ENCODE results near the gene MTMR3. TPM values are rescaled to one million over a fixed set of nuclear protein-coding genes. Genes with fewer than 3 reads are reported as not detected.

Gene MTMR3
- total RNA-seq, 1 experiment from 2014 or later: 27.3 TPM

DNA sequence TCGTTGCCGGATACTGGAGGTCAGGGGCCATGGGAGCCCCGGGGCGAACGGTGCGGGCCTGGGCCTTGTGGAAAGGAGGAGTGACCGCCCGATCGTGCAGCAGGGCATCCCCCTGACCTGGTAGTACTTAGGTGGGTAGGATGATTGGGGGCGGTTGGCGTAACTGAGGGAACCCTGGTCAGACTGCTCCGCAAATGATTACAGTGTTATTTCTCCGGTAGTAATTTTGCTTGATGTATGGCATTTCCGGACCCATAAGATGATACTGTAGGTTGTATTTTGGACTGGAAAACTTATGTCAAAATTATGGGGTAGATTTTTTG lies 762 bp downstream of the MTMR3 start:
- Mint-ChIP-seq H3K27ac (ENCODE audit: unreplicated experiment) (no peak overlapping the region), H3K36me3 (ENCODE audit: insufficient read depth, unreplicated experiment) (no peaks in the 10 kb centered on the region), H3K4me1 (ENCODE audit: low read depth, unreplicated experiment) (no peaks in the 10 kb centered on the region), H3K27me3 (ENCODE audit: insufficient read depth, unreplicated experiment) (no peaks in the 10 kb centered on the region), H3K9me3 (ENCODE audit: unreplicated experiment) (no peaks in the 10 kb centered on the region), H3K4me3 (ENCODE audit: unreplicated experiment) (peak overlapping the region; percentile 74)
- Histone ChIP-seq H3K27me3 (replicated peaks; ENCODE audit: control insufficient read depth, insufficient read depth, low read length) (no peaks in the 10 kb centered on the region), H3K4me3 (ENCODE audit: low read depth, low read length) (peak overlapping the region; percentile 81), H3K9me3 (no peaks in the 10 kb centered on the region), H3K36me3 (ENCODE audit: control insufficient read depth, insufficient read depth, low read length) (no peaks in the 10 kb centered on the region), H3K4me1 (0 out of 2 replicates have a peak, but pooled peaks cover 3% of the 10 kb centered on the region)
- intact Hi-C loops (cut with micrococcal nuclease; ENCODE audit: unreplicated experiment): loop anchor here (1.0 to 5.0 kb wide), 2 partner anchors 122 to 204 kb away; no protein-coding TSS in a partner anchor
- ChIA-PET CTCF (interaction anchor here (0.6 to 1.7 kb wide), 20 partner anchors 20 to 529 kb away, joined by 3 to 18 read pairs (median 5); partner anchors contain the start of gene ASCC2), POLR2A (interaction anchor here (0.6 to 1.2 kb wide), 11 partner anchors 21 to 502 kb away, joined by 5 to 13 read pairs (median 7); partner anchors contain the start of genes ASCC2 and THOC5)
- TF ChIP-seq, protein P1, sequence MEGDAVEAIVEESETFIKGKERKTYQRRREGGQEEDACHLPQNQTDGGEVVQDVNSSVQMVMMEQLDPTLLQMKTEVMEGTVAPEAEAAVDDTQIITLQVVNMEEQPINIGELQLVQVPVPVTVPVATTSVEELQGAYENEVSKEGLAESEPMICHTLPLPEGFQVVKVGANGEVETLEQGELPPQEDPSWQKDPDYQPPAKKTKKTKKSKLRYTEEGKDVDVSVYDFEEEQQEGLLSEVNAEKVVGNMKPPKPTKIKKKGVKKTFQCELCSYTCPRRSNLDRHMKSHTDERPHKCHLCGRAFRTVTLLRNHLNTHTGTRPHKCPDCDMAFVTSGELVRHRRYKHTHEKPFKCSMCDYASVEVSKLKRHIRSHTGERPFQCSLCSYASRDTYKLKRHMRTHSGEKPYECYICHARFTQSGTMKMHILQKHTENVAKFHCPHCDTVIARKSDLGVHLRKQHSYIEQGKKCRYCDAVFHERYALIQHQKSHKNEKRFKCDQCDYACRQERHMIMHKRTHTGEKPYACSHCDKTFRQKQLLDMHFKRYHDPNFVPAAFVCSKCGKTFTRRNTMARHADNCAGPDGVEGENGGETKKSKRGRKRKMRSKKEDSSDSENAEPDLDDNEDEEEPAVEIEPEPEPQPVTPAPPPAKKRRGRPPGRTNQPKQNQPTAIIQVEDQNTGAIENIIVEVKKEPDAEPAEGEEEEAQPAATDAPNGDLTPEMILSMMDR (IDR thresholded peaks at IDR 0.05; ENCODE audit: insufficient read depth in 1 of 2, low read depth in 1 of 2, low read length in 1 of 2, severe bottlenecking in 1 of 2, unreplicated experiment in 1 of 2): no peak
- BruUV-seq (replicated peaks): no TSS peak
- no peak for DNase-seq

DNA sequence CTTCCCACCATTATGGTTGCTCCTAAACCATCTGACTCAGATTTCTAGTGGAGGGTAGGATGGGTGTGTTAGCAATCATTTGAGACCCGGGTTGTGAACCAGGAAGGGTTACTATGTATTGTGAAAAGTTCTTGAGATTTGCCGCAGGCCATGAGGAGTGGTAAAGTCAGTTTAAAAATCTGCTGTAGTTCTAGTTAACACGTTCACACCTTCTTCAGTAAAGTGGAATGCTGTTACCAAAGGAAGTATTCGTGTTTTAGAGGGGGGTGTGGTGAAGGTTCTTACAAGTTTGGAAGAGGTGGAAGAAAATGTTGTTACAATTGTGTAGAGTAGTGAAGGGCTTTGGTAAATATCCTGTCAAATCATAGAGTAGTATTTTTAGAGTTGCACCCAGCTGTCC lies 2.6 kb downstream of the MTMR3 start:
- ChIA-PET POLR2A (no interaction called here), CTCF (no interaction called here)
- 0 out of 2 replicates have a peak, but pooled peaks cover 3% of the 10 kb centered on the region for H3K4me1 ChIP-seq
- Mint-ChIP-seq H3K9me3 (ENCODE audit: unreplicated experiment) (no peaks in the 10 kb centered on the region), H3K27ac (ENCODE audit: unreplicated experiment) (no peak overlapping the region), H3K4me1 (ENCODE audit: low read depth, unreplicated experiment) (no peaks in the 10 kb centered on the region), H3K27me3 (ENCODE audit: insufficient read depth, unreplicated experiment) (no peaks in the 10 kb centered on the region), H3K4me3 (ENCODE audit: unreplicated experiment) (no peak overlapping the region), H3K36me3 (ENCODE audit: insufficient read depth, unreplicated experiment) (no peaks in the 10 kb centered on the region)
- no peaks in the 10 kb centered on the region for H3K36me3 ChIP-seq (ENCODE audit: control insufficient read depth, insufficient read depth, low read length)
- no peak for DNase-seq
- intact Hi-C loops (cut with micrococcal nuclease; ENCODE audit: unreplicated experiment): no loop called here
- TF ChIP-seq, protein P1 (IDR thresholded peaks at IDR 0.05; ENCODE audit: insufficient read depth in 1 of 2, low read depth in 1 of 2, low read length in 1 of 2, severe bottlenecking in 1 of 2, unreplicated experiment in 1 of 2): no peak
- BruUV-seq (replicated peaks): no TSS peak
- no peaks in the 10 kb centered on the region for H3K9me3 ChIP-seq
- H3K27me3 ChIP-seq (replicated peaks; ENCODE audit: control insufficient read depth, insufficient read depth, low read length): no peaks in the 10 kb centered on the region
- H3K4me3 ChIP-seq (ENCODE audit: low read depth, low read length): no peak overlapping the region

GRCh38 chr22:29886596-29886995 lies 3.6 kb downstream of the MTMR3 start:
- CTCF ChIA-PET: no interaction called here

More at GRCh38 chr22:29886596-29886995, 3.6 kb downstream of the MTMR3 start:
- H3K4me1 ChIP-seq: 0 out of 2 replicates have a peak, but pooled peaks cover 3% of the 10 kb centered on the region
- Mint-ChIP-seq H3K36me3 (ENCODE audit: insufficient read depth, unreplicated experiment) (no peaks in the 10 kb centered on the region), H3K4me3 (ENCODE audit: unreplicated experiment) (no peak overlapping the region), H3K27ac (ENCODE audit: unreplicated experiment) (no peak overlapping the region), H3K27me3 (ENCODE audit: insufficient read depth, unreplicated experiment) (no peaks in the 10 kb centered on the region), H3K4me1 (ENCODE audit: low read depth, unreplicated experiment) (no peaks in the 10 kb centered on the region), H3K9me3 (ENCODE audit: unreplicated experiment) (no peaks in the 10 kb centered on the region)
- H3K9me3 ChIP-seq: no peaks in the 10 kb centered on the region
- H3K36me3 ChIP-seq (ENCODE audit: control insufficient read depth, insufficient read depth, low read length): no peaks in the 10 kb centered on the region
- no peak for DNase-seq
- H3K4me3 ChIP-seq (ENCODE audit: low read depth, low read length): no peak overlapping the region
- POLR2A ChIA-PET: interaction anchor here (0.6 kb wide), 1 partner anchor 169 kb away, joined by 3 read pairs; no protein-coding TSS in a partner anchor
- TF ChIP-seq, protein P1 (IDR thresholded peaks at IDR 0.05; ENCODE audit: insufficient read depth in 1 of 2, low read depth in 1 of 2, low read length in 1 of 2, severe bottlenecking in 1 of 2, unreplicated experiment in 1 of 2): no peak
- H3K27me3 ChIP-seq (replicated peaks; ENCODE audit: control insufficient read depth, insufficient read depth, low read length): no peaks in the 10 kb centered on the region
- intact Hi-C loops (cut with micrococcal nuclease; ENCODE audit: unreplicated experiment): no loop called here
- no TSS peak for BruUV-seq (replicated peaks)

Measured in Caco-2 (cell line).